ENCODE data around the gene PNLDC1.
"Not testable (repeated sequence)": the region's sequence is repeated elsewhere in the genome, so short reads cannot be mapped to it uniquely, and the experiment has no call there.

The PNLDC1 gene

DNA sequence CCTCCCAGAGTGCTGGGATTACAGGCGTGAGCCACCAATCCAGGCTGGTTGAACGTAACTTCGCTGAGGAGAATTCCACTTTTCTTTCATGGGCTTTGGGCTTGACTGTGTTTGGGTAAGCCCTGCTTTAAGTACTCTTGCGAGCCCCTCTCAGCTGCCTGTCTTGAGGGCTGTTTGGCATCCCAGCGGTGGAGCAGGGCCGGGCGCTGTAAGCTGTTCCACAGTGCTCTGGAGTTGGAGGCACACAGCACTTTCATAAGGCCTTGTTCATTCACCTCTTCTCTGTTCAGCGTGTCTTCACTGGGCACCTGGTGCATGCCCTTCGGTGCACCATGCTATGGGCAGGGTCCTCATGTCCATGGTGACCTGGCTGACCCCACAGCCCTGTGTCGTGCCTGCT is 21.6 kb downstream of the PNLDC1 start:
- no peak for DNase-seq

GRCh38 chr6:159823953-159824352 is 23.9 kb downstream of the PNLDC1 start:
- DNase-seq: no peak

GRCh38 chr6:159824690-159825089 is 24.6 kb downstream of the PNLDC1 start:
- DNase-seq: not testable (repeated sequence)

DNA sequence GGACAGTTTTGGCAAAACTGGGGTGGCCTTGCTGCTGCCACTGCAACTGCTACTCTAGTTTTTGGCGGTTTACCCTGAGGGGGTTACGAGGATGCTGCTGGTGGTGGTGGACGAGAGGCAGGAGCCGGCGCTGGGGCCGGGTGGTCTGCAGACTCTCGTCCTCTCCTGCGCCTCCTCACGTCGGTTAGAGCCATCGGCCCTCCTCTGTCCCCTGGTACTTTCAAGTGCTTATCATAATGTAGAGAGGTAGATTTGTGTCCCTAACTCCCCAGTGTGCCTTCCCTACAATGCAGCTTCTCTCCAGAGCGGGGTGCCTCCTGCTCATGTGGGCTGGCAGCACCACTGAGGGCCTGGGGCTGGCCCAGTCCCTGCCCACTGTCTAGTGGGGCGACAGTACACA is 25.9 kb downstream of the PNLDC1 start:
- no peak for DNase-seq

- DNase-seq: no peak
These were observed 27.0 kb downstream of the PNLDC1 start for GRCh38 chr6:159826968-159827647.

GRCh38 chr6:159828074-159828473 is 28.0 kb downstream of the PNLDC1 start:
- DNase-seq: no peak

DNA sequence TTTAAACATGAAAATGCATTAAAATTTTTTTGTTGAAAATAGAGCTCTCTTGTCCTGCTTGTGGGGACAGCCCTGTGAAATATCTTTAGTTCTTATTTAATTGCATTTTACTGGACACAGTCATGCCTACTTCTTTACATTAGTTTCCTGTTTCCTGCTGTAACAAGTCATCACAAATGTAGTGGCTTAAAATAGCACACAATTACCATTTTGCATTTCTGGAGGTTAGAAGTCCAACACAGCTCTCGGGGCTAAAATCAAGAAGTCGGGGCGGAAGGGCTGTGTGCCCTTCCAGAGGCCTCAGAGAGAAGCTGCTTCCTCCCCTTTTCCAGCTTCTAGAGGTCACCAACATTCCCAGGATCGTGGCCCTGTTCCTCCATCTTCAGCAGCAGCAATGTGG is 29.4 kb downstream of the PNLDC1 start:
- no peak for DNase-seq

DNA sequence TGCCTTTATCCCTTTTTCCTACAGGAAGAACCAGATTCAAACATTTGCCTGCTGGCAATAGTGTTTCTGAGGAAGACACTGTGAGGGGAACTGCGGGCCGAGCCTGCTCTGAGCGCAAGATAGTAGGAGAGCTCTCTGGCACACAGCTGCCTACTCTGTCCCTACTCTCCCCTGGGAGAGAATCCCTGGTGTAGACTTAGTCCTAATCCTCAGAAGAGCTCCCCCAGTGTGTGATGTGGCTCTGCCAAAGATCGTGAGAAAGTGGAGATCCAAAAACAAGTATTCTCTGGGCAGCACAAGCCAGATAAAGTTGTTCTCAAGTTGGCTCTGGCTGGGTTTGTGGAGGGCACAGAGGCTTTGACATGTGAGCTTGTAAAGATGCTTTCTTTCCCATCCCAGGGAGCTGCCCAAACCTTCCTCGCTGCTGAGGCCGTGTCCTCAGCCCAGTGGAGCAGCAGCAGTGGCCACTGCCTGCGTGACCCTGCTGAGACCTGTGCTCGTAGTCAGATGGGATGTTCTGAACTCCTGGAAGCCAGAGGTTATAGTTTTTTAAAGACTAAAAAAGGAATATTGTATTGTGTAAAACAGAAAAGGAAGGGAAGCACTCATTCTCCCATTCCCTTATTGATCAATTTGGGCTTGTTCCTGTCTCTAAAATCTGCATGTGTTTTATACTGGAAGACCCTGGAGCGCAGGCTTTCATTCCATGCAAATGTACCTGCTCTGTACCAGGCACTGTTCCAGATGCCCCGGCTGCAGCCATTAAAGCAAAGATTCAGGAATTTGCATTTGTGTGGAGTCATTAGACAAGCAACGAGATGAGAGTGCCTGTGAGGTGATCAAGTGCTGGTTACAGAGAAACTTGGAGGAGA is 30.7 kb downstream of the PNLDC1 start:
- no peak for DNase-seq

DNA sequence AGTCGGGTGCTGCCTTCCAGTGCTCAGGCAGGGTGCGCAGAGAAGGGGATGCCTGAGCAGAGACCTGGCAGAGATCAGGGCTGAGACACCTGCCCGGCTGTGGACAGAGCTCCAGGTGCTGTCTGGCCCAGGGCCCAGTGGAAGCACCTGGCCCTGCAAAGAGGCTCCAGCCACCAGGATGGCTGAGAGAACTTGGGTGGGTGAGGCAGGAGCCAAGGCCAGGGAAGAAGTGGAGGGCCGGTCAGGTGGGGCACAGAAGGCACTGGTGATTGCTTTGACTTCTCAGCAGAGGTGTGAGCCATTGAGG is 31.2 kb downstream of the PNLDC1 start:
- no peak for DNase-seq

- no peak for DNase-seq
These were observed 32.9 kb downstream of the PNLDC1 start for GRCh38 chr6:159832946-159833345.

DNA sequence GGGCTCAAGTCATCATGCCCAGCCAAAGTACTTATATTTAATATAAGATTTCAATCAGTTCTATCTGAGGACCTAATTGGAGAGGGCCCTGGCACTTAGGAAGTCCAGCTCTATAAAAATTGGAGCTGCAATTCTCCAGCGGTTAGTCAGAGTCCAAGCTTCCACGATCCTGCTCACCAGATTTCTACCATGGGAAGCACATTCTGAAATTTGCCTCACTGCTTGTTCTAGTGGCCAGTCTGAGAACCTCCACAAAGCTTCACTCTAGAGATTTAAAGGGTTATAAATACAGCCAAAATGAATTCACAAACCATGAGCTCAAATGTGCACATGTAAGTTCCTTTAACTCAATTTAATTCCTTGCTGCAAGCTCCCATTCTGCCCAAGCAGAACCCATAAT is 33.5 kb downstream of the PNLDC1 start:
- DNase-seq: no peak

DNA sequence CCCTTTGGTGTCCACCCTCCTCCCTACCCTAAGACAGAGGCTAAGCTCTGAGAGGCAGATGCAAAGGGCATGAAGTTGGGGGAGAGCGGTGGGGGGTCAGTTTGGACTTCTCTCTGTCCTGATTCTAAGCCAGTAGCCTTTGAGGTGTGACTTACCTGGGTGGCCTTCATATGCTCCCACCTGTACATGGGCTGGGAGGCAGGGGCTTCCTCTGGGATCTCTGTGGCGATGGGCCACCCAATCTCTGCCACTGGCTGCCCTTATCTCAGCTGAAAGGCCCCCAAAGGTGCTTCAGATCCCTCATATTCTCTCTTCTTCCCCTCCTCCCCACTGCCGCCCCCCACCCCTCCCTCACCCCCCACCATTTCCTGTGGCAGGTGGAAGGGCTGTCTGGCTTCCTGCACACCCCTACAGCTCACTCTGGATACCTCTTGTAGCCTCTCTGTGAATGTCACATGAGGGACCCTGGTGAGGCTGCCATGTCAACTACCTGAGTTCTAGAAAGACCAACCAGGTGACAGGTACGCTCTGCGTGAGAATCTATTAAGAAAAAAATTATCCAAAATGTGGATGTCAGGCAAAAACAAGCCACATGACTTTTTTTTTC is 34.0 kb downstream of the PNLDC1 start:
- DNase-seq: no peak

DNA sequence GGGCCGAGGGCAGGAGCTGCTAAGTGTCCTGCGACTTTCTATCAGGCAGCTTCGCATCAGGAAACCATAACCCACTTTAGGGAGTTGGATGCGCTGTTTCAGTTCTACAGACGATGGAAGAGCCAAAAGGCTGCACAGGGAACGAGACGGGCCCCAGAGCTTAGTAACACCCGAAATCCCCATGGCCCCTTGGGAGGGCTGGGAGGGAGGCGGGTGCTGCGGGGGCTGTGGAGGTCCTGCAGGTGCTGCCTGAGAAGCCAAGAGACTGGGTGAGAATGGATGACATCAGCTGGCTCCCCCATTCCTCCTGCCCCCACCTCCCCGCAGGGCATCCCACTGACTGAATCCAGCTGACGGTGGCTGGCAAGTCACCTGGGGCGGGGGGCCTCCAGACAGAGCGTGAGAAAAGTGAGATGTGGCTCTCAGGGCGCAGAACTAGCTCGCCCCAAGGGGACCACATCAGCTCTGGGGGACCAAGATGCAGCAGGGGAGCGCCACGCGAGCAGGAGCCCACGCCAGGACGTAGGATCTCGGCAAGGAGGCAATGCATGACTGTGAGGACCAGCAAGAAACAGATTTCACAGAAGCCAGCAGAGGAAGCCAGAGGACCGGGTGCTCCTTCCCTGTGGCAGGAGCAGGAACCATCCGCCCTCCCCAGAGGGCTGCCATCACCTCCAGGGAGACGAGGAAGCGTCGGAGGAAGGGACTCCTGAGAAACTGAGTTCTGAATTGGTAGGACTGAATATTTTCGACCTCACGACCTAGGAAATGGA is 36.8 kb downstream of the PNLDC1 start:
- no peak for DNase-seq

GRCh38 chr6:159837511-159837910 is 37.4 kb downstream of the PNLDC1 start:
- DNase-seq: no peak

DNA sequence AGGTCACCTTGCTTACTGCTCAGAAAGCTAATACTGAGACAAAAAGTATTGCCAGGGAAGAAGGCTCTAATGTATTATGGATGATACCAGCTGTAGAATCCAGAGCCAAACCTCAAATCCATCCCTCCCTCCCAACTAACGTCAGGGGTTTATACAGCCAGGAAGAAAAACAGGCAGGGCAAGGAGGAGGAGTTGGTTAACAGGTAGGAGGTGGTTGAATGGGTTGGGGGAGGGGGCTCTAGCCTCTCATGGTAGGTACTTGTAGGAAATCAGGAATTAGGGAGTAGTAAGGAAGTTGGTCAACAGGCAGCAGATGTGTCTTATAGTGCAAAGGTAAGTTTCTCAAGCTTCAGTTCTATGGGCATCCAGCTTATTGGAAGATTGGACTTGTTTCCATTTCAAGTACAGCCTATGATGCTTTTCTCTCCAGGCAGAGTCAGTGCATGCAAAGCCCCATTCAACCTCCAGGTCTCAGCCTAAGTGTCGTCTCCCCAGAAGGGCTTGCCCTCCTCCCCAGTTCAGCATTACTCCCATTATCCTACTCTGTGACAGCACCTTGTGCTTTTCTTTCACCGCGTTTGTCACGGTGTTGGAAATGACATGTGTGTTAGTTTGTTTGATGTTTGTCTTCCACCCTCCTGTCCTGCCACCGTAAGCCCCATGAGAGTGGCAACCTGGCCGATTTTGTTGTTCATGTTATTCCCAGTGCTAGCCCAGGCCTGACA is 38.1 kb downstream of the PNLDC1 start:
- DNase-seq: no peak

GRCh38 chr6:159842035-159842434 is 42.0 kb downstream of the PNLDC1 start:
- no peak for DNase-seq

GRCh38 chr6:159844737-159845645 is 44.9 kb downstream of the PNLDC1 start:
- DNase-seq: no peak

GRCh38 chr6:159848552-159848951 is 48.5 kb downstream of the PNLDC1 start:
- DNase-seq: not testable (repeated sequence)

DNA sequence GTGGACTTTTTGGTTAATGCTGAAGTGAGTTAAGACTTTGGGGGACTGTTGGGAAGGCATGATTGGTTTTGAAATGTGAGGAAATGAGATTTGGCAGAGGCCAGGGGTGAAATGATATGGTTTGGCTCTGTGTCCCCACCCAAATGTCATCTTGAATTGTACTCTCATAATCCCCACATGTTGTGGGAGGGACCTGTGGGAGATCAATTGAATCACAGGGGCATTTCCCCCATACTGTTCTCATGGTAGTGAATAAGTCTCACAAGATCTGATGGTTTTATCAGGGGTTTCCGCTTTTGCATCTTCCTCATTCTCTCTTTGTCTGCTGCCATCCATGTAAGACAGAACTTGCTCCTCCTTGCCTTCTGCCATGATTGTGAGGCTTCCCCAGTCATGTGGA is 49.8 kb downstream of the PNLDC1 start:
- not testable (repeated sequence) for DNase-seq

GRCh38 chr6:159852877-159853276 is 52.8 kb downstream of the PNLDC1 start:
- no peak for DNase-seq

DNA sequence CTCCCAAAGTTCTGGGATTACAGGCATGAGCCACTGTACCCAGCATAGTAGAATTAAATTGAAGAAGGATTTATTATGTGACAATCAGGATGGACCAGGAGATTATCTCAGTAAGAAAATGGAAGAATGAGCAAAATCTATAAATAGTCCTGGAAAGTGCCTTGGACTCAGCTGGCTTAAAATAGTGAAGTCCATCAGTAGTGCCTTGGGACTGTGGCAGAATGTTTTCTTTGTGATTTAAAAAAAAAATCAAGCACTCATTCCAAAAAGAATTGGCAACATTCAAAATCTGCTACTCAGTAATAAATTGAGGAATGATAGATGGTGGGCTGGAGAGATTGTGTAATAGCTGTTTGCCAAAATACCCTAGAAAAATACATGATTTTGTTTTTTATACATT is 53.7 kb downstream of the PNLDC1 start:
- DNase-seq: no peak

DNA sequence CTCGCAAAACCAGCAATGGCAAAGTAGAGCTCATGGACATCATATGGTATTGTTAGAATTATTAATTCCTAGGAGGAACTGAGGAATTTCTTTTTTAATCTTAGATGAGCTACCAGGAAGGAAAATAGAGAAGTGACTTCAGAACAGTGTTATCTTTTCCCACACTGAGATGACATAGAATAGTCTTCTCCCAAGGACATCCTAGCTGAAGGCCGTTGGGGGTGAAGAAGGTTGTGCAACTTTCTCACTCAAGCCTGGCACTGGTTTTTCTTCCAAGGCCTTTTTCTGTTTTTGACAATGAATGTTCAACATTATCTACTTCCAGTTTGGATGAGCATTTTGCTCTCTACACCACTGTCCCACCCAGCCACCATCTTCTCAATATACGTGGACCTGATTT is 54.9 kb downstream of the PNLDC1 start:
- DNase-seq: no peak

Measured in femur (tissue), 1 donor.